H9 (cell line): ENCODE measurements around the gene PBX4. TPM values are rescaled to one million over a fixed set of nuclear protein-coding genes. Genes with fewer than 3 reads are reported as not detected.

Experiments used
- DNase-seq: peaks from one replicate; pipeline ENCODE4 v3.0.0-alpha.2; 2017
- H2AFZ ChIP-seq: one replicate; pipeline ENCODE4 v1.6.1; 2013; ENCODE audit warnings: mild to moderate bottlenecking, low read length, control low read depth, moderate library complexity
- H2AK5ac ChIP-seq: 2 replicates; pipeline ENCODE4 v1.6.1; 2013; ENCODE audit warnings: low read length, control low read depth, mixed read lengths; ENCODE audit not compliant: insufficient read length
- H2BK120ac ChIP-seq: one replicate; pipeline ENCODE4 v1.6.1; 2013; ENCODE audit warnings: low read depth, mild to moderate bottlenecking, low read length, control low read depth, inconsistent platforms; ENCODE audit not compliant: poor library complexity, severe bottlenecking
- H2BK12ac ChIP-seq: 2 replicates; pipeline ENCODE4 v1.6.1; 2013; ENCODE audit warnings: low read length, control low read depth, mixed read lengths, low read depth; ENCODE audit not compliant: insufficient read length
- H2BK15ac ChIP-seq: 2 replicates; pipeline ENCODE4 v1.6.1; 2013; ENCODE audit warnings: low read depth, low read length, control low read depth
- H2BK20ac ChIP-seq: one replicate; pipeline ENCODE4 v1.6.1; 2013; ENCODE audit warnings: low read depth, mild to moderate bottlenecking, low read length, control low read depth, inconsistent platforms; ENCODE audit not compliant: poor library complexity, severe bottlenecking
- H2BK5ac ChIP-seq: 2 replicates; pipeline ENCODE4 v1.6.1; 2013; ENCODE audit warnings: low read length, control low read depth, mixed read lengths; ENCODE audit not compliant: insufficient read length
- H3K14ac ChIP-seq: 2 replicates; pipeline ENCODE4 v1.6.1; 2013; ENCODE audit warnings: low read length, control low read depth; ENCODE audit not compliant: insufficient read depth
- H3K18ac ChIP-seq: 2 replicates; pipeline ENCODE4 v1.6.1; 2013; ENCODE audit warnings: low read depth, mild to moderate bottlenecking, mixed read lengths, low read length, control low read depth; ENCODE audit not compliant: insufficient read length
- H3K23ac ChIP-seq: 2 replicates; pipeline ENCODE4 v1.6.1; 2013; ENCODE audit warnings: low read length, control low read depth, mixed read lengths, low read depth; ENCODE audit not compliant: insufficient read length
- H3K23me2 ChIP-seq: 2 replicates; pipeline ENCODE4 v1.6.1; 2013; ENCODE audit warnings: low read depth, mild to moderate bottlenecking, mixed read lengths, low read length, control low read depth; ENCODE audit not compliant: insufficient read length, poor library complexity, severe bottlenecking
- H3K27ac ChIP-seq: 2 replicates; pipeline ENCODE4 v1.5.1; 2013; ENCODE audit warnings: low read length, control low read depth, mixed read lengths, low read depth; ENCODE audit not compliant: insufficient read length
- H3K27me3 ChIP-seq: 2 replicates; pipeline ENCODE4 v1.6.1; 2013; ENCODE audit warnings: low read length, control low read depth, inconsistent platforms; ENCODE audit not compliant: insufficient read depth
- H3K4ac ChIP-seq: 2 replicates; pipeline ENCODE4 v1.6.1; 2013; ENCODE audit warnings: low read depth, mild to moderate bottlenecking, control low read depth, inconsistent platforms, low read length, moderate library complexity
- H3K4me1 ChIP-seq: 2 replicates; pipeline ENCODE4 v1.6.1; 2013; ENCODE audit warnings: low read length, control low read depth, inconsistent platforms; ENCODE audit not compliant: insufficient read depth
- H3K4me2 ChIP-seq: 2 replicates; pipeline ENCODE4 v1.6.1; 2013; ENCODE audit warnings: low read length, control low read depth, mixed read lengths; ENCODE audit not compliant: insufficient read length, insufficient read depth
- H3K56ac ChIP-seq: 2 replicates; pipeline ENCODE4 v1.6.1; 2013; ENCODE audit warnings: low read depth, mild to moderate bottlenecking, mixed read lengths, low read length, control low read depth; ENCODE audit not compliant: insufficient read length
- H3K79me1 ChIP-seq: 2 replicates; pipeline ENCODE4 v1.6.1; 2013; ENCODE audit warnings: low read depth, mild to moderate bottlenecking, moderate library complexity, low read length, control low read depth, inconsistent platforms; ENCODE audit not compliant: insufficient read depth, poor library complexity, severe bottlenecking
- H3K79me2 ChIP-seq: 2 replicates; pipeline ENCODE4 v1.6.1; 2013; ENCODE audit warnings: low read length, control low read depth, inconsistent platforms; ENCODE audit not compliant: insufficient read depth
- H3K9ac ChIP-seq: 2 replicates; pipeline ENCODE4 v1.6.1; 2013; ENCODE audit warnings: low read length, control low read depth, mixed read lengths; ENCODE audit not compliant: insufficient read length; ENCODE audit errors: extremely low read depth
- H3K9me3 ChIP-seq: one replicate; pipeline ENCODE4 v1.6.1; 2013; ENCODE audit warnings: low read depth, low read length, inconsistent platforms; ENCODE audit not compliant: control insufficient read depth
- H3T11ph ChIP-seq: one replicate; pipeline ENCODE4 v1.6.1; 2013; ENCODE audit warnings: mild to moderate bottlenecking, low read length, control low read depth, inconsistent platforms
- H4K20me1 ChIP-seq: one replicate; pipeline ENCODE4 v1.6.1; 2013; ENCODE audit not compliant: control insufficient read depth, insufficient read length, insufficient read depth
- H4K5ac ChIP-seq: 2 replicates; pipeline ENCODE4 v1.6.1; 2013; ENCODE audit warnings: low read depth, mild to moderate bottlenecking, mixed read lengths, low read length, control low read depth; ENCODE audit not compliant: insufficient read length
- H4K8ac ChIP-seq: replicated peaks from 2 replicates; pipeline ENCODE4 v1.6.1; 2013; ENCODE audit warnings: low read length, control low read depth, mixed read lengths, low read depth; ENCODE audit not compliant: insufficient read length
- H4K91ac ChIP-seq: 2 replicates; pipeline ENCODE4 v1.6.1; 2013; ENCODE audit warnings: low read depth, mild to moderate bottlenecking, moderate library complexity, mixed read lengths, low read length, control low read depth; ENCODE audit not compliant: insufficient read length
- H3K27ac Mint-ChIP-seq, 3 experiments: 2 replicates in 2 of 3; 3 replicates in 1 of 3; pipeline ENCODE4 v1.8.0; 2020 to 2021; ENCODE audit warnings: mixed read lengths in 3 of 3, mild to moderate bottlenecking in 1 of 3, moderate library complexity in 1 of 3
- H3K27me3 Mint-ChIP-seq: 2 replicates; pipeline ENCODE4 v1.8.0; 2021; ENCODE audit warnings: low read depth, mild to moderate bottlenecking, moderate library complexity, mixed read lengths
- H3K36me3 Mint-ChIP-seq, 3 experiments: 2 replicates in 2 of 3; 3 replicates in 1 of 3; pipeline ENCODE4 v1.8.0; 2020 to 2021; ENCODE audit warnings: low read depth in 3 of 3, mixed read lengths in 3 of 3; ENCODE audit not compliant: insufficient read depth in 1 of 3
- H3K4me1 Mint-ChIP-seq, 2 experiments: 2 replicates each; pipeline ENCODE4 v1.8.0; 2020; ENCODE audit warnings: mixed read lengths in 2 of 2
- H3K4me3 Mint-ChIP-seq, 2 experiments: 2 replicates in 1 of 2; 3 replicates in 1 of 2; pipeline ENCODE4 v1.8.0; 2020 to 2021; ENCODE audit warnings: mild to moderate bottlenecking in 2 of 2, mixed read lengths in 2 of 2, moderate library complexity in 1 of 2
- H3K9me3 Mint-ChIP-seq, 2 experiments: 2 replicates in 1 of 2; 3 replicates in 1 of 2; pipeline ENCODE4 v1.8.0; 2020; ENCODE audit warnings: mild to moderate bottlenecking in 2 of 2, mixed read lengths in 2 of 2, moderate library complexity in 1 of 2
- WGBS: extraction: QIAGEN DNeasy Blood & Tissue Kit; methylation state at CpG from one replicate; pipeline ENCODE4 v1.1.7; 2013; ENCODE audit warnings: missing lambda C conversion rate, low lambda C conversion rate, mixed read lengths; ENCODE audit not compliant: insufficient read length; ENCODE audit errors: extremely low coverage; 5-methylcytosine and 5-hydroxymethylcytosine counted together
- total RNA-seq: library from RNA; stranded (reverse); gene quantifications from 2 replicates; pipeline ENCODE4 v1.2.1, GENCODE V29; 2021
- TF ChIP-seq, protein P1 (sequence below): fragments of 200-600 bp; sonication (generic); conservative IDR thresholded peaks from 3 replicates; pipeline ENCODE4 v1.8.0; 2021; ENCODE audit warnings: antibody characterized with exemption, mild to moderate bottlenecking

The PBX4 gene
- total RNA-seq, 1 experiment from 2014 or later = 3.3 TPM

GRCh38 chr19:19534556-19535265 is 83.8 kb downstream of the PBX4 start:
- H2BK15ac ChIP-seq = no peak overlapping the region
- TF ChIP-seq, protein P1, sequence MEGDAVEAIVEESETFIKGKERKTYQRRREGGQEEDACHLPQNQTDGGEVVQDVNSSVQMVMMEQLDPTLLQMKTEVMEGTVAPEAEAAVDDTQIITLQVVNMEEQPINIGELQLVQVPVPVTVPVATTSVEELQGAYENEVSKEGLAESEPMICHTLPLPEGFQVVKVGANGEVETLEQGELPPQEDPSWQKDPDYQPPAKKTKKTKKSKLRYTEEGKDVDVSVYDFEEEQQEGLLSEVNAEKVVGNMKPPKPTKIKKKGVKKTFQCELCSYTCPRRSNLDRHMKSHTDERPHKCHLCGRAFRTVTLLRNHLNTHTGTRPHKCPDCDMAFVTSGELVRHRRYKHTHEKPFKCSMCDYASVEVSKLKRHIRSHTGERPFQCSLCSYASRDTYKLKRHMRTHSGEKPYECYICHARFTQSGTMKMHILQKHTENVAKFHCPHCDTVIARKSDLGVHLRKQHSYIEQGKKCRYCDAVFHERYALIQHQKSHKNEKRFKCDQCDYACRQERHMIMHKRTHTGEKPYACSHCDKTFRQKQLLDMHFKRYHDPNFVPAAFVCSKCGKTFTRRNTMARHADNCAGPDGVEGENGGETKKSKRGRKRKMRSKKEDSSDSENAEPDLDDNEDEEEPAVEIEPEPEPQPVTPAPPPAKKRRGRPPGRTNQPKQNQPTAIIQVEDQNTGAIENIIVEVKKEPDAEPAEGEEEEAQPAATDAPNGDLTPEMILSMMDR = no peak
- no peak overlapping the region for H3K9ac ChIP-seq
- H2AFZ ChIP-seq = no peak overlapping the region
- no peak overlapping the region for H4K5ac ChIP-seq
- no peak overlapping the region for H2AK5ac ChIP-seq
- H2BK120ac ChIP-seq = no peak overlapping the region
- H3K27me3 ChIP-seq = peaks cover 2% of the 10 kb centered on the region; the same call in 1 of the 2 replicates
- WGBS = no CpG with 5 or more reads among the region's 27 CpGs
- no peak overlapping the region for H3K4ac ChIP-seq
- H3K56ac ChIP-seq = no peak overlapping the region
- H4K8ac ChIP-seq = no peak overlapping the region
- H3K79me1 ChIP-seq = no peaks in the 10 kb centered on the region
- no peak overlapping the region for H2BK20ac ChIP-seq
- no peak overlapping the region for H3K14ac ChIP-seq
- H3K4me1 ChIP-seq = no peaks in the 10 kb centered on the region
- H3K23ac ChIP-seq = no peak overlapping the region
- H3K4me1 Mint-ChIP-seq = peaks cover 11 to 18% of the 10 kb centered on the region in 2 experiments
- no peaks in the 10 kb centered on the region for H4K20me1 ChIP-seq
- no peak overlapping the region for H3K4me3 Mint-ChIP-seq
- H3K27ac Mint-ChIP-seq = no peak overlapping the region; a peak in 1 of 7 replicates
- H4K91ac ChIP-seq = no peak overlapping the region
- no peak overlapping the region for H3K18ac ChIP-seq
- peaks cover 3 to 24% (median 12%) of the 10 kb centered on the region in 3 experiments; a peak in 6 of 7 replicates for H3K36me3 Mint-ChIP-seq
- no peaks in the 10 kb centered on the region for H3K9me3 ChIP-seq
- H3K4me2 ChIP-seq = no peak overlapping the region
- H3K79me2 ChIP-seq = no peaks in the 10 kb centered on the region
- H3T11ph ChIP-seq = no peak overlapping the region
- H3K23me2 ChIP-seq = peaks cover 9% of the 10 kb centered on the region
- H3K9me3 Mint-ChIP-seq = no peaks in the 10 kb centered on the region; a peak in 1 of 5 replicates
- H2BK5ac ChIP-seq = no peak overlapping the region
- no peak overlapping the region for H2BK12ac ChIP-seq
- no peak for DNase-seq
- H3K27me3 Mint-ChIP-seq = peaks cover 28% of the 10 kb centered on the region
- H3K27ac ChIP-seq = no peak overlapping the region
